Measurements from ENCODE around the gene NUDT14. TPM values are rescaled to one million over a fixed set of nuclear protein-coding genes. Genes with fewer than 3 reads are reported as not detected.
A peak's percentile ranks its signal among the peaks of the same experiment; 100 is the strongest.

The NUDT14 gene
- total and polyA plus RNA-seq, 12 donors: 15.1 to 33.9 (median 29.6) TPM

DNA sequence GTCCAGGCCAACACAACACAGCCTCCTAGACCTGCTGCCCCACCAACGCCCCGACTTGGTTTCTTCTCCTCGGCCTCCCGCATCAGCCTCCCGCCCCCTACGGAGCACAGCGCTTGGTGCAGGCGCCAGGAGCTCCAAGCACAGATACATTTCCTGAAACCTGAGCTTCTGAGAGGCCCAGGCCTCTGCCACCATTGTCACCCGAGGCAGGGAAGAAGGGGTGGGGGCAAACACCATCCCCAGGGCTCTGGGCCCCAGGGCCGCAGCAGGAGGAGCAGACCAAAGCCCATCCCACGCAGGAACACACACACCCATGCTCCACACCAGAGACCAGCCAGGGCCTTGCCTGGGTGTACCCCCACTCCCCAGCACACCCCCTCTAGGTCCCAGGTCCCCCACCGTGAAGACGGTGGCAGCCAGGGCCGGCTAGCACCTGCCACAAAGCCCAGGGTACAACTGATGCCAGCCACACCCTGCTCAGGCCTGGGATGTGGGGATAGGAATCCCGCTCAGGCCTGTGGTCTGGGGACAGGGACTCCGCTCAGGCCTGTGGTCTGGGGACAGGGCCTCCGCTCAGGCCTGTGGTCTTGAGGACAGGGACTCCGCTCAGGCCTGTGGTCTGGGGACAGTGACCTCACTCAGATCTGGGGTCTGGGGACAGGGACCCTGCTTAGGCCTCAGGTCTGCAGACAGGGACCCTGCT lies 17.9 kb downstream of the NUDT14 start:
- WGBS, 2 donors: 73 to 83% methylated on average over 18 of the region's 18 CpGs
- no peaks in the 10 kb centered on the region for H3K36me3 ChIP-seq
- no peak overlapping the region for H3K27ac ChIP-seq
- peaks cover 0 to 18% (median 8%) of the 10 kb centered on the region in 7 donors for H3K27me3 ChIP-seq
- H3K9me3 ChIP-seq: no peaks in the 10 kb centered on the region
- peaks cover 0 to 61% (median 24%) of the 10 kb centered on the region in 9 donors for H3K4me1 ChIP-seq
- DNase-seq: no peak
- intact Hi-C loops (cut with DNase I): loop anchor here in 2 of 10 donors (5.0 to 10.0 kb wide), 2 partner anchors 68 to 71 kb away; no protein-coding TSS in a partner anchor
- TF ChIP-seq, protein P1, sequence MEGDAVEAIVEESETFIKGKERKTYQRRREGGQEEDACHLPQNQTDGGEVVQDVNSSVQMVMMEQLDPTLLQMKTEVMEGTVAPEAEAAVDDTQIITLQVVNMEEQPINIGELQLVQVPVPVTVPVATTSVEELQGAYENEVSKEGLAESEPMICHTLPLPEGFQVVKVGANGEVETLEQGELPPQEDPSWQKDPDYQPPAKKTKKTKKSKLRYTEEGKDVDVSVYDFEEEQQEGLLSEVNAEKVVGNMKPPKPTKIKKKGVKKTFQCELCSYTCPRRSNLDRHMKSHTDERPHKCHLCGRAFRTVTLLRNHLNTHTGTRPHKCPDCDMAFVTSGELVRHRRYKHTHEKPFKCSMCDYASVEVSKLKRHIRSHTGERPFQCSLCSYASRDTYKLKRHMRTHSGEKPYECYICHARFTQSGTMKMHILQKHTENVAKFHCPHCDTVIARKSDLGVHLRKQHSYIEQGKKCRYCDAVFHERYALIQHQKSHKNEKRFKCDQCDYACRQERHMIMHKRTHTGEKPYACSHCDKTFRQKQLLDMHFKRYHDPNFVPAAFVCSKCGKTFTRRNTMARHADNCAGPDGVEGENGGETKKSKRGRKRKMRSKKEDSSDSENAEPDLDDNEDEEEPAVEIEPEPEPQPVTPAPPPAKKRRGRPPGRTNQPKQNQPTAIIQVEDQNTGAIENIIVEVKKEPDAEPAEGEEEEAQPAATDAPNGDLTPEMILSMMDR (IDR thresholded peaks at IDR 0.05): no peak
- ATAC-seq: peak in 3 of 8 donors; percentile 3 to 10 (median 5)
- no peak overlapping the region for H3K4me3 ChIP-seq

GRCh38 chr14:105162669-105162979 lies 18.5 kb downstream of the NUDT14 start:
- TF ChIP-seq, protein P1 (IDR thresholded peaks at IDR 0.05): no peak
- intact Hi-C loops (cut with DNase I): loop anchor here in 2 of 10 donors (5.0 to 10.0 kb wide), 2 partner anchors 68 to 70 kb away; no protein-coding TSS in a partner anchor
- peaks cover 0 to 61% (median 24%) of the 10 kb centered on the region in 9 donors for H3K4me1 ChIP-seq
- H3K4me3 ChIP-seq: no peak overlapping the region
- H3K36me3 ChIP-seq: no peaks in the 10 kb centered on the region
- WGBS, 2 donors: 87 to 97% methylated on average over 2 of the region's 2 CpGs
- no peaks in the 10 kb centered on the region for H3K9me3 ChIP-seq
- no peak overlapping the region for H3K27ac ChIP-seq
- peaks cover 0 to 15% (median 8%) of the 10 kb centered on the region in 7 donors for H3K27me3 ChIP-seq
- DNase-seq: no peak
- no peak for ATAC-seq

GRCh38 chr14:105161964-105162668 lies 19.0 kb downstream of the NUDT14 start:
- Histone ChIP-seq H3K4me1 (peaks cover 0 to 60% (median 23%) of the 10 kb centered on the region in 9 donors), H3K4me3 (no peak overlapping the region), H3K9me3 (no peaks in the 10 kb centered on the region), H3K36me3 (no peaks in the 10 kb centered on the region), H3K27ac (no peak overlapping the region), H3K27me3 (peaks cover 0 to 12% (median 8%) of the 10 kb centered on the region in 7 donors)
- intact Hi-C loops (cut with DNase I): loop anchor here in 2 of 10 donors (5.0 to 10.0 kb wide), 2 partner anchors 67 to 70 kb away; no protein-coding TSS in a partner anchor
- TF ChIP-seq, protein P1 (IDR thresholded peaks at IDR 0.05): no peak
- DNase-seq (no peak), ATAC-seq (peak in 6 of 8 donors; percentile 23 to 73 (median 41))
- 89 to 92% methylated on average over 10 of the region's 10 CpGs for WGBS, 2 donors

DNA sequence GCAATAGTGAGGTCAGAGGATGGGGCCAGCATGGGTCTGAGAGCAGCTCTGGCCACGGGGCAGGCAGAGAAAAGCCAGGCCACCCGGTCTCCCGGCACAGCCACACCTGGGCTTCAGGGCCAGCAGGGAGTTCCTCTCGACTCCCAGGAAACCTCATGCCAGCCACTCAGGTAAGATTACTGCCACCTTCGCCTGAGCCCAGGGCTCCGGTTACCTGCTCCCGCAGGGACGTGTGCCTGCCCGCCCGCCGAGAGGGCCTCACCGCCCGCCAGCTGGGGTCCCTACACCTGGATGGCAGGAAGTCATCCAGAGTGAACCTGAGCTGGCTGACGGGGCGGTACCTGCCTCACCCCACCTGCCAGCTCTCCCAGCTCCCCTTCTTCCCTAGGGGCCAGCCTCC lies 19.8 kb downstream of the NUDT14 start:
- TF ChIP-seq, protein P1 (IDR thresholded peaks at IDR 0.05): no peak
- no peaks in the 10 kb centered on the region for H3K9me3 ChIP-seq
- ATAC-seq: no peak
- no peak for DNase-seq
- H3K4me1 ChIP-seq: peaks cover 0 to 51% (median 17%) of the 10 kb centered on the region in 9 donors
- H3K27me3 ChIP-seq: peaks cover 0 to 4% (median under 1%) of the 10 kb centered on the region in 7 donors
- intact Hi-C loops (cut with DNase I): loop anchor here in 2 of 10 donors (5.0 to 10.0 kb wide), 2 partner anchors 67 to 69 kb away; no protein-coding TSS in a partner anchor
- H3K27ac ChIP-seq: no peak overlapping the region
- no peaks in the 10 kb centered on the region for H3K36me3 ChIP-seq
- WGBS, 2 donors: 74 to 80% methylated on average over 15 of the region's 15 CpGs
- no peak overlapping the region for H3K4me3 ChIP-seq
